Ascending aorta (tissue), 2 donors: ENCODE data around the gene NSUN6. TPM values are rescaled to one million over a fixed set of nuclear protein-coding genes. Genes with fewer than 3 reads are reported as not detected.
A peak's percentile ranks its signal among the peaks of the same experiment; 100 is the strongest.

Experiments
- DNase-seq, 2 donors: peaks; one replicate each; pipeline ENCODE4 v3.0.0-alpha.2; 2019; ENCODE audit warnings: low spot score in 2 of 2
- H3K27ac ChIP-seq, 2 donors: fragments of 200-600 bp; sonication (generic); one replicate each; pipeline ENCODE4 v1.5.1; 2016 to 2017; ENCODE audit warnings: mild to moderate bottlenecking in 1 of 2
- H3K27me3 ChIP-seq: fragments of 200-600 bp; sonication (generic); one replicate; pipeline ENCODE4 v1.5.1; 2017
- H3K36me3 ChIP-seq, 2 donors: fragments of 200-600 bp; sonication (generic); one replicate each; pipeline ENCODE4 v1.5.1; 2016
- H3K4me1 ChIP-seq, 2 donors: fragments of 200-600 bp; sonication (generic); one replicate each; pipeline ENCODE4 v1.5.1; 2016 to 2017; ENCODE audit warnings: mild to moderate bottlenecking in 1 of 2
- H3K4me3 ChIP-seq, 2 donors: fragments of 200-600 bp; sonication (generic); one replicate each; pipeline ENCODE4 v1.5.1; 2016 to 2017; ENCODE audit warnings: mild to moderate bottlenecking in 1 of 2
- H3K9me3 ChIP-seq, 2 donors: fragments of 200-600 bp; sonication (generic); one replicate each; pipeline ENCODE4 v1.5.1; 2016
- intact Hi-C: fragments of 100-400 bp; cut with DNase I; formaldehyde crosslinking; loops from one replicate; pipeline ENCODE4 v1.15.1; 2023
- total RNA-seq: library from RNA; depleted of rRNA; stranded (reverse); fragments of >200 nt; gene quantifications from one replicate; pipeline ENCODE4 v1.1.0, GENCODE V29; 2016
- TF ChIP-seq, protein P1 (sequence below), 3 experiments: fragments of 200-600 bp in 2 of 3; fragments of 450-650 bp in 1 of 3; sonication (generic) in 2 of 3; IDR thresholded peaks; one replicate each; pipeline ENCODE4 v1.5.1; 2016 to 2019; ENCODE audit warnings: antibody characterized with exemption in 3 of 3, mild to moderate bottlenecking in 1 of 3, moderate library complexity in 1 of 3

NSUN6 gene
- total RNA-seq, 1 donor from 2014 or later: 5.4 TPM

DNA sequence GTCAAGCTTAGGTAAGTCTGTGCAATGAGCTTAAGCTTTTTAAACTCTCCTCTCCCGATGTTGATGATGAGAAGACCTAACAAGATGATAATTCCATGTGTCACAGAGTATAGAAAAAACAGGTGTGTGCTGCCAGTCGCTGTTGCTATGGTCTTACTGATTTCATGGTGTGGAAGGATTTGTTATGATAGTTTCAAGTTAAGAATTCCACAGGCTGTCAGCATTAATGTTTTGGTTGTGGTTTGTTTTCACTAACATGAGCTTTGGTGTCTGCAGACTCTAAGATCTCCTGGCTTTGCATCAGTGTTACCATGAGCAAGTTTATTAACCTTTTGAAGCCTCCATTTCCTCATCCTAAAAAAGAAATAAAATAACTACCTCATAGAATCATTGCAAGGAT is 123.7 kb downstream of the NSUN6 start:
- Histone ChIP-seq H3K4me3 (no peak overlapping the region), H3K4me1 (no peaks in the 10 kb centered on the region), H3K36me3 (peaks cover 0 to 5% of the 10 kb centered on the region in 2 donors), H3K9me3 (no peaks in the 10 kb centered on the region), H3K27me3 (no peaks in the 10 kb centered on the region), H3K27ac (no peak overlapping the region)
- intact Hi-C loops: no loop called here
- TF ChIP-seq, protein P1, sequence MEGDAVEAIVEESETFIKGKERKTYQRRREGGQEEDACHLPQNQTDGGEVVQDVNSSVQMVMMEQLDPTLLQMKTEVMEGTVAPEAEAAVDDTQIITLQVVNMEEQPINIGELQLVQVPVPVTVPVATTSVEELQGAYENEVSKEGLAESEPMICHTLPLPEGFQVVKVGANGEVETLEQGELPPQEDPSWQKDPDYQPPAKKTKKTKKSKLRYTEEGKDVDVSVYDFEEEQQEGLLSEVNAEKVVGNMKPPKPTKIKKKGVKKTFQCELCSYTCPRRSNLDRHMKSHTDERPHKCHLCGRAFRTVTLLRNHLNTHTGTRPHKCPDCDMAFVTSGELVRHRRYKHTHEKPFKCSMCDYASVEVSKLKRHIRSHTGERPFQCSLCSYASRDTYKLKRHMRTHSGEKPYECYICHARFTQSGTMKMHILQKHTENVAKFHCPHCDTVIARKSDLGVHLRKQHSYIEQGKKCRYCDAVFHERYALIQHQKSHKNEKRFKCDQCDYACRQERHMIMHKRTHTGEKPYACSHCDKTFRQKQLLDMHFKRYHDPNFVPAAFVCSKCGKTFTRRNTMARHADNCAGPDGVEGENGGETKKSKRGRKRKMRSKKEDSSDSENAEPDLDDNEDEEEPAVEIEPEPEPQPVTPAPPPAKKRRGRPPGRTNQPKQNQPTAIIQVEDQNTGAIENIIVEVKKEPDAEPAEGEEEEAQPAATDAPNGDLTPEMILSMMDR (IDR thresholded peaks at IDR 0.05): no peak
- no peak for DNase-seq

DNA sequence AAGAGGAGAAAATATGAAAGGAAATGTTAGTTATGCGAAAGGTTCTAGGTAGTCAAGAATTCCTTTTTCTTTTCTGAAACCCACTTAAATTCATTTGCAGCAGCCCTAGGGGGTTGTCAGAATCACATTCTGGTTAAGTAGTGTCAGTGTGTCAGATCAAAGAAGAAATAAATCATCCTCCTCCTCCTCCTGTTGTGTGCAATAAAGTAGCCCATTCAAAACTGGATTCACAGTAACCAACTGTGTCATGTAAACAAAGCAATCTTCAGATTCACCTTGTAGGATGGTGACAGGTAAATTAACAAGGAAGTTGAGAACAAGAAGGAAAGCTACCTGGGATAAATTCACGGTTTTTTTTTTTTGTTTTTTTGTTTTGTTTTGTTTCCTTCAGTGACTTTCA is 127.5 kb downstream of the NSUN6 start:
- intact Hi-C loops: no loop called here
- TF ChIP-seq, protein P1 (IDR thresholded peaks at IDR 0.05): no peak
- Histone ChIP-seq H3K4me1 (peaks cover 0 to 3% of the 10 kb centered on the region in 2 donors), H3K27me3 (no peaks in the 10 kb centered on the region), H3K4me3 (no peak overlapping the region), H3K9me3 (no peaks in the 10 kb centered on the region), H3K27ac (no peak overlapping the region), H3K36me3 (peaks cover 0 to 13% of the 10 kb centered on the region in 2 donors)
- no peak for DNase-seq

DNA sequence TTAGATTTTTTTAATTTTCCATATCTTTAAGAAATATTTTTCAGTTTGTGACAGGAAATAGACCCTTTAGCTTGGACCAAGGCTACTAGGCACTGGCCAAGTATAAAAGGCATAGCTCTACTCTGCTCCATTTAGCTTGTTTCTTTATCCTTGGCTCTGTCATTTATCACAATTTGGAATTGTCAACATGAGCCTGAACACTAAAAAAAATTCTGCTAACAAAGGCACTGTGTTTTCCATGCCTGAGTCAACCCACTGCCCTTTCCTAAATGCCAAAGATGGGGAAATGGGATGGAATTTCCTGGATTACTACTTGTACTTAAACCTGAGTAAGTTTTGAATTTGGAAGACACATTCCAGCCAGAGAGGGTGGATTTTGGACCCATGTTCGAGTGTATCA is 128.4 kb downstream of the NSUN6 start:
- DNase-seq: no peak
- no peak overlapping the region for H3K4me3 ChIP-seq
- no peaks in the 10 kb centered on the region for H3K27me3 ChIP-seq
- intact Hi-C loops: no loop called here
- peaks cover 0 to 13% of the 10 kb centered on the region in 2 donors for H3K36me3 ChIP-seq
- no peaks in the 10 kb centered on the region for H3K9me3 ChIP-seq
- peak overlapping the region; percentile 6 to 66 for H3K27ac ChIP-seq
- TF ChIP-seq, protein P1 (IDR thresholded peaks at IDR 0.05): no peak
- peaks cover 0 to 3% of the 10 kb centered on the region in 2 donors for H3K4me1 ChIP-seq

DNA sequence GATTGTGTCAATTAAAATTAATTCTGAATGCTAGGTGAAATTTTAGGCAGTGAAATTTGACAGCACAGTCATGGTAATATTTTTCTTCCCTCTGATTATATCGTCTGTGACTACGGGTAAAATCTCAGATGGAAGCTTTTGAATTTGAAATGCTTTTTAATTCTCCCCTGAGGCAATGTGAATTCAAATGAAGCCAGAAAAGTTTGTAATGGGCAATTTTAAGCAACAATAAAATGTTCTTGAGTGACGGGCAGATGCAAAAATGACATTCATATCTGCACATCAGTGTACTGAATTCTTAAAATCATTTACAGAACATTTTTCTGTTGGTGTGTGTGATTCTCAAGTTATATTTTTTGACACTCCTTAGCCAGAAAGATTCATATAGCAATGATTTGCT is 134.5 kb downstream of the NSUN6 start:
- Histone ChIP-seq H3K4me3 (no peak overlapping the region), H3K9me3 (no peaks in the 10 kb centered on the region), H3K27me3 (no peaks in the 10 kb centered on the region), H3K36me3 (peaks cover 0 to 8% of the 10 kb centered on the region in 2 donors), H3K4me1 (no peaks in the 10 kb centered on the region), H3K27ac (no peak overlapping the region)
- TF ChIP-seq, protein P1 (IDR thresholded peaks at IDR 0.05): no peak
- no peak for DNase-seq
- intact Hi-C loops: no loop called here

DNA sequence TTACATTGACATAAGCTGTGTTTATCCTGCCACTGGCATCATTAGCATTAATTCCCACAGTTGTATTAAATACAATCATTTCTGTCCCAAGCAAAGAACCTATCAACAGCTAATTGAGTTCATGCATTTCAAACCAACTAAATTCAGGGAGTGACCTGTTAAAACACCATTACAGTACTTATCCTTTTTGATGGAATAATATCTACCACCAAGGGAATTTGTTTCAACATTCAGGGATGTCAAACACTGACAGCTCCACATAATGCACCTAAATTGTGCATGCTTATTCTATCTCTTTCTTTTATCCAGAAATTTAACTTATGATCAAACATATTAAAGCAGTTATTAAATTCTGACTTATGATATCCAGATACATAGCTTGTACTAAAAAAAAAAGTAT is 136.8 kb downstream of the NSUN6 start:
- Histone ChIP-seq H3K27ac (no peak overlapping the region), H3K9me3 (no peaks in the 10 kb centered on the region), H3K4me1 (no peaks in the 10 kb centered on the region), H3K27me3 (no peaks in the 10 kb centered on the region), H3K4me3 (no peak overlapping the region), H3K36me3 (no peaks in the 10 kb centered on the region)
- intact Hi-C loops: no loop called here
- TF ChIP-seq, protein P1 (IDR thresholded peaks at IDR 0.05): no peak
- no peak for DNase-seq

DNA sequence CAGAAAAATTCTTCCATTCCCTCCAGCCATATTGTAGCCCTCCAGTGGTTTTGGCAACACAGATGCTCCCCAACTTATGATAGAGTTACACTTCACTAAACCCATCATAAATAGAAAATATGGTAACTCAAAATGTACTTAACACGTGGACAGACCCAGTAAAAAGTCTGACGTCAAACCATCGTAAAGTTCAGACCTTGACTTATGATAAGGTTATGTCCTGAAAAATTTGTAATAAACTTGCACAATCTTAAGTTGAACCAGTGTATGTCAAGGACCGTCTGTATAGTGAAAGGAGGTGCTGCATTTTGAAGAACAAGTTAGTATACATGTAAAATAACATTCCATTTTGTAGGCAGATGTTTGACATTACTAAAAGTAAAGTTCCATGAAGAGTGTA is 142.8 kb downstream of the NSUN6 start:
- H3K9me3 ChIP-seq: no peaks in the 10 kb centered on the region
- no peak for DNase-seq
- H3K27me3 ChIP-seq: no peaks in the 10 kb centered on the region
- no peak overlapping the region for H3K4me3 ChIP-seq
- intact Hi-C loops: no loop called here
- H3K27ac ChIP-seq: no peak overlapping the region
- no peaks in the 10 kb centered on the region for H3K36me3 ChIP-seq
- no peaks in the 10 kb centered on the region for H3K4me1 ChIP-seq
- TF ChIP-seq, protein P1 (IDR thresholded peaks at IDR 0.05): no peak
